NOMO-1 treated with dmso at 0.1 percent for 144 hours (cell line): ENCODE data around the gene RRP1B.
"Not testable (repeated sequence)": the region's sequence is repeated elsewhere in the genome, so short reads cannot be mapped to it uniquely, and the experiment has no call there.

Source experiments
- DNase-seq: peaks from one replicate; lab custom pipeline; 2025; ENCODE audit not compliant: unreplicated experiment; lab: John Stamatoyannopoulos, UW

Gene RRP1B, protein sequence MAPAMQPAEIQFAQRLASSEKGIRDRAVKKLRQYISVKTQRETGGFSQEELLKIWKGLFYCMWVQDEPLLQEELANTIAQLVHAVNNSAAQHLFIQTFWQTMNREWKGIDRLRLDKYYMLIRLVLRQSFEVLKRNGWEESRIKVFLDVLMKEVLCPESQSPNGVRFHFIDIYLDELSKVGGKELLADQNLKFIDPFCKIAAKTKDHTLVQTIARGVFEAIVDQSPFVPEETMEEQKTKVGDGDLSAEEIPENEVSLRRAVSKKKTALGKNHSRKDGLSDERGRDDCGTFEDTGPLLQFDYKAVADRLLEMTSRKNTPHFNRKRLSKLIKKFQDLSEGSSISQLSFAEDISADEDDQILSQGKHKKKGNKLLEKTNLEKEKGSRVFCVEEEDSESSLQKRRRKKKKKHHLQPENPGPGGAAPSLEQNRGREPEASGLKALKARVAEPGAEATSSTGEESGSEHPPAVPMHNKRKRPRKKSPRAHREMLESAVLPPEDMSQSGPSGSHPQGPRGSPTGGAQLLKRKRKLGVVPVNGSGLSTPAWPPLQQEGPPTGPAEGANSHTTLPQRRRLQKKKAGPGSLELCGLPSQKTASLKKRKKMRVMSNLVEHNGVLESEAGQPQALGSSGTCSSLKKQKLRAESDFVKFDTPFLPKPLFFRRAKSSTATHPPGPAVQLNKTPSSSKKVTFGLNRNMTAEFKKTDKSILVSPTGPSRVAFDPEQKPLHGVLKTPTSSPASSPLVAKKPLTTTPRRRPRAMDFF

DNA sequence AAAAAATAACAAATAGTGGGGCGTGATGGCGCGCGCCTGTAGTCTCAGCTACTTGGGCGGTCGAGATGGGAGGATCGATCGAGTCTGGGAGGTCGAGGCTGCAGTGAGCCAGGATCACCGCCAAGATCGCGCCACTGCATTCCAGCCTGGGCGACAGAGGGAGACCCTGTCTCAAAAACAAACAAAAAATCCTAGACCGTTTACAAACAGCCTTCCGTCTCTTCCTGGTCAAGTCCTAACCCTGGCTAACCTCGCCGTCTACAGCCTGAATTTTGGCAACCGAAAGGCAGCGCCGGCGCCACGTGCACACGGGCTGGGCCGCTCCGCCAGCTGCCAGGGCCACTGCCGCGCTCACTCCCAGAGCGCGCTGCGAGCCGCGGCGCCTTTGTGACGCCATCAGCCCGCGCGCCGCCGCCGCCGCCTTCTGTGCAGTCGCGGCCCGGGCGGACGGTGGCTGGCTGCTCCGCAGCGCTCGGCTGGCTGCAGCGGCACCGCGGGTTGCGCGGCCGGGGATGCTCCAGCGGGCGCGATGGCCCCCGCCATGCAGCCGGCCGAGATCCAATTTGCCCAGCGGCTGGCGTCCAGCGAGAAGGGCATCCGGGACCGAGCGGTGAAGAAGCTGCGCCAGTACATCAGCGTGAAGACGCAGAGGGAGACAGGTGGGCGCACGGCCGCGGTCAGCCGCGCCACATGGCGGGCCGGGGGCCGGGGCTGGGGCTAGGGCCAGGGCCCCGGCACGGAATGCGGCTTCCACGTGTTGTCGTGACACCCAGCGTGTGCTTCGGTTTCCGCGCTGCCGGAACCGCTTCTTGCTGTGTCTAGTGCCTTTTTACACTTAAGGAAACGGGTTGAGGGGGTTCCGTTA, at the start of gene RRP1B, which contains the start of gene HSF2BP:
TSS of gene RRP1B (plus strand) at position 425 of the 865 bp plus-strand sequence. CDS start at position 530, 105 bp downstream.
TSS of gene HSF2BP (minus strand) at position 353 of the 865 bp plus-strand sequence. CDS start 1,392 bp downstream, outside the sequence.
- peak; percentile 63 for DNase-seq

DNA sequence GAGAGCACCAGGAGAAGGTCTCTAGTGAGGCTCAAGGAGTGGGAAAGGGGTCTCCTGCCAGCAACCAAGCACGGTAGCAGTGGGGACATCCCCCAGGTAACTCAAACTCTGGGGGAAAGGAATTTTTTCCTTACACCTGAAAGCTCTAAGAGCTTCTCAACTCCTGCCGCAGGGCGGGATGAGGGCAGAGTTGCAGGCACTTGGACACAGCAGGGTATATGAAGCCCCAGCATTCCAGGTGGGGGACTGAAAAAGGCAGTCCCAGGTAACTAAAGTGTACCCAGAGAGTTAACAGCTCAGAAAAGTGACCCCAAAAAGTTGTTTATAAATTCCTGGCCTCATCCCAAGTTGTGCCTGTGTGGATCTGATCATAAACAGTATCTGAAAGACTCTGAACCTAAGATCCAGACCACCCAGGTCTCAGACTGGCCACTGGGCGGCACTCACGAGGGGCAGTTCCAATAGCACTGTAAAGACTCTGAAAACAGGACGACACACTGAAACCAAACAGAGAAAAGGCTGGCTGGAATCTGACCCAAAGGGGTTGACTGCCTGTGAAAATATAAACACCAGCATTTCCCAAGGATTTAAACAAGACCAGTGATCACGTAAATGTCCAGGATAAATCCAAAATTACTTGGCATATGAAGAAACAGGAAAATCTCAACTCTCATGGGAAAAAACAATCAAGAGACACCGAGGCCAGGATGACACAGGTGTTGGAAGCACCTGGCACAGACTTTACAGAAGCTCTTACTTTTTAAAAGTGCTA, 47.6 kb upstream of the RRP1B start:
- DNase-seq, result peak; percentile 20

DNA sequence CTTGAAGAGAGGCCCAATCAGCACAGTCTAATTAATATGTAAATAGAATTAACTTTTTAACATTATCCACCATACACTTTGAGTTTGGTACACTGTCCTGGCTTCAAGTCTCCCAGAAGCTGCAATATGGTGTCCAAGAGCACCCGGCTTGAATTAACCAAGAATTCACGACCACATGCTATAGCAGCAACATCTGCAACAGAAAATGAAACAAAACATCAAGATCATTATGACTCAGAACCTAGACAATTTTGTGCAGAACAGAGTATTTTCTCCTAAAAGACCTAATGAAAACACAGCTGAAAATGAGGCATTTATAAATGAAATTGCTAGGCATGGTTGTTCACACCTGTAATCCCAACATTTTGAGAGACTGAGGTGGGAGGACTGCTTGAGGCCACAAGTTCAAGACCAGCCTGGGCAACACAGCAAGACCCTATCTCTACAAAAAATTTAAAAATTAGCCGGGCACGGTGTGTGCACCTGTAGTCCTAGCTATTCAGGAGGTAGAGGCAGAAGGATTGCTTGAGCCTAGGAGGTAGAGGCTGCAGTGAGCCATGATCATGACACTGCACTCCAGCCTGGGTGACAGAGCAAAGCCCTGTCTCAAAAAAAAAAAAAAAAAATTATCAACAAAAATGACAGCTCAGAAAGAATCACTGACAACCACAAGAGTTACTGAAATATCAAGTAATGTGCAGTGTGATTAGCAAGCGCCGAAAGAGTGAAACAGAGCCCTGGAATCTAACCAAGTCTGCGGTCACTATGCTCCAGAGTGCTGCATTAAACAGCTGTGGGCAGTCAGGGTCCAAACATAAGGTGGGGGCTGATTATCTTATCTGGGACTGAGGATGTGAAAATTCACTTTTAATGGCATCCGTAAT, 45.4 kb upstream of the RRP1B start:
- no peak for DNase-seq

DNA sequence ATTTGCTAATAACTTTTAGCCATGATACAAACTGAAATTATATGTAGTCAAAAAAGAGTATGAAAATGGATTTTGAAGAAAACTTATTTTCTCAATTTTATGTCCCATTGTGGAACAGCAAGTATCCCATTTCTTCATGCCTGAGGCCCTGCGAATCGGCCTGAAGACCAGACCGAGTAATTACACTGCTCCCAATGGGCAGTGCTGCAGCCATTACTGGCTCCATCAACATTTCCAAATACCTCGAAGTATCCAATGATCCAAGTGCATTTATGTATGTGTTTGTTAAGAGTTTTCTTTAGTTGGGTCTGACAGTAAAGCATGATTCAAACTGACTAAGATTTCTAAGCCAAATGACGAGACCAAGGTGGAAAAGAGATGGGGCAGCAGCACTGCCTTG, 44.5 kb upstream of the RRP1B start:
- DNase-seq, result no peak

DNA sequence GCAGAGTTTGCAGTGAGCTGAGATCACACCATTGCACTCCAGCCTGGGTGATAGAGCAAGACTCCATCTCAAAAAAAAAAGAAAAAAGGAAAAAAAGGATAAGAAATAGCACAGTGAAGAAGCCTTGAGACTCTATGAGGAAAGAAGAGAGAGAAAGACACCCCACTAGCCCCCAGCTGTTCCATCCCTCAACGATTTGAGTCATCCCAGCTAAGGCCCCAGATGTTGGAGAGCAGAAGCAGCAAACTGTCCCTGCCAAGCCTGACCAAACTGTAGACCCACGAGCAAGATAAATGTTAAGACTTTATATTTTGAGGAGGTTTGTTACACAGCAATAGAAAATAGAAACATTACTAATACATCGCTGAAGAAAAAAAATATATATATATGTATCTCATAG, 42.5 kb upstream of the RRP1B start:
- DNase-seq, result not testable (repeated sequence)

DNA sequence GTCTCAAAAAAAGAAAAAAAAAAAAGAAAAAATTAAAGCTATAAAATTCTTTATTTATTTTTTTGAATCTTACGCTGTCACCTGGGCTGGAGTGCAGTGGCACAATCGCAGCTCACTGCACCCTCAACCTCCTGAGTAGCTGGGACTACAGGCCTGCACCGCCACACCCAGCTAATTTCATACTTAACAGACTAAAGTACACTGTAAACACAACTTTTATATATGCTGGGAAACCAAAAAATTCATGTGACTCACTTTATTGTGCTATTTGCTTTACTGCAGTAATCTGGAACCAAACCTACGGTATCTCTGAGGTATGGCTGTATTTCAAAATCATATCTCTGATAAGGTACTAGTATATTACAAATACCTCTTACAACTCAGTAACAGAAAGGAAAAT, 40.4 kb upstream of the RRP1B start:
- no peak for DNase-seq

DNA sequence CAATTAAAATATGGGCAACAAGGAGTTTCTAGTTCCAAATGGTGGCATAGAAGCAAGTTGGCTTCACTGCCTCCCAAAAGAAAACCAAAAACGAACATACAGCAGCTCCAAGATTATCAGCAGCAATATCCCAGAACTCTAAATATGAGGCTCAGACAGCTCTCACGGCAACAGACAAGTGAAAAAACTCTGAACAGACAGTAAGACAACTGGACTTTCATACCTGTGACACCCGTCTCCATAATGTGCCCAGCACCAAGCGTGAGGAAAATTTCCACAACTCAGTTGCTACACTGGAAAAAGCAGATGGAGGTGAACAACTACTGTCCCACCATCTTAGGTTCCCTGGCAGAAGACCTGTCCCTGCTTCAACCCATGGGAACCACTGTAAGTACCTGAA, 40.0 kb upstream of the RRP1B start:
- no peak for DNase-seq

DNA sequence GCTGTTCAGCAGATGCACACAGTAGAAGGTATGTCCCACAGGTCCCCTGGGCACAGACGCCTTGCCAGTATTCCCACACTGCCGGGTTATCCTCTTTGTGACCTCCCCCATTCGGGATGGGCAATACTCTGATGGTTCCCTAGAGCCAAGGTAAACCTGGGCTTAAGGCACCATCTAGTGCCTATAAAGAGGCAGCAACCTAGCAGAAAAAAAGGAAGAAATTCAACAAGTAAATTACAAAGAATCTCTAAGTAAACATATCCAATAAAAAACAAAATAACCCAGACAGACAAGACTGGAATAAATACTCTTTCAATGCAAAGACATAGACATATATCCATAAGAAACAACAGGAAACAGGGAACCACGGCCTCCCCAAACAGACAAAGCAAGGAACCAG, 39.5 kb upstream of the RRP1B start:
- no peak for DNase-seq

DNA sequence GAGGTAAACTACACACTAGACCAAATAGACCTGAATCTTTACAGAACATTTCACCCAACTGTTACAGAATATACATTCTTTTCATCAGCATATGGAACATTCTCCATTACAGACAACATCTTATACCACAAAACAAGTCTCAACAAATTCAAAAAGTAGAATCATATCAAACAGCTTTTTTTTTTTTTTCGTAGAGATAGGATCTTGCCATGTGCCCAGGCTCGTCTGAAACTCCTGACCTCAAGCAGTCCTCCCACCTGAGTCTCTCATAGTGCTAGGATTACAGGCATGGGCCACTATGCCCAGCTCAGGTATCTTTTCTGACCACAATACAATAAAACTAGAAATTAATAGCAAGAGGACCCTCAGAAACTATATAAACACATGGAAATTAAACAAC, 36.6 kb upstream of the RRP1B start:
- DNase-seq, result no peak

DNA sequence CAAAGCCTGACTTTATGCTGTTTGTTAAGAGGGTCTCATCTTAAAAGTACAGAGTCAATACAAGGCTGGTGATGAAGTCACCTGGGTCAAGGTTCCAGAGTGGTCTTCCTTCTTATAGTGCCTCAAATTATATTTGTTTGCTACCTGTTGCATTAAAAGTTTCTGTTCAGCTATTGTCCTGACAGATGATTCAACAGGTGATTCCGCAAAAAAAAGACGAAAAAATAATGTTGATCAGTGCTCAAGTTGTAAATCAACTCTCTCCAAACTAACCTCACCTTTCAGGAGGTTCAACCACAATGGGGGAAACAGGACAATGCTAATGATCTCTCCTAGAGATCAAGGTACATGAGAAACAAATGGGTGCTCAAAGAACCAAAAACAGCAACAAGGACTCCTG, 35.8 kb upstream of the RRP1B start:
- DNase-seq, result no peak

DNA sequence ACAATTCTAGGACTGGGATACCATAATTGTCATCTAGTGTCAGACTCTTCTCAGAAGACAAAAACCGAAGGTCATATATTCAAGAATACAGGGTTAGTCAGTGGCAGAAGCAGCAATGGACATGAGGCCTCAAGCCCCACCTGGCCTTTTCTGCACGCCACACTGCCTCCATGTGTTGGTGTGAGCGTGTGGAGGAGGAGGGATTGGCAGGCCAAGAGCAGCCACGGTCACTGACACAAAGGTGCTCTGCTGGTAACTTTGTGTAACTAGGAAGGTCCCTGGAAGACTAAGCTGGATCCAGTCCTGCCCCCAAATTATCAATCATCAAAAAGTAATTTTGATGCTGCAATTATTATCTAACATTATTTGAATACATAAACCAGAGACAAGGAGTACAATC, 35.0 kb upstream of the RRP1B start:
- no peak for DNase-seq

DNA sequence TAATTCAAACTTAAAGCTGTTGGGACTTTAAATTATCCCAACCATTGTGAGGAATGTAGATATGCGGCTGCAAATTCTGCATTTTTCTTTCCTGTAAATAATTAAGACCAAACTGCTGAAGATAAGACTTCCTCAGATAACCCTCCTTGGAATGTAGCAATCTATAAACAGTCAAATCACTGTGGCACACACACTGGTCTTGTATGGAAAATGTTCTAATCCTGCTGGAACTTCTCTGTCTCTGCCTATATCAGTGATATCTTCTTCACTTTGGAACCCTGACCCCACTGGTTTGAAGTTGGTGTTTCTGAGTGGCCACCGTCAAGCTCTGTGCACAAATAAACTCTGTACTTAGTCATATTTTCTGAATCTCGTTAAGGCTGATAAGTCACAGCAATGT, 33.0 kb upstream of the RRP1B start:
- no peak for DNase-seq

DNA sequence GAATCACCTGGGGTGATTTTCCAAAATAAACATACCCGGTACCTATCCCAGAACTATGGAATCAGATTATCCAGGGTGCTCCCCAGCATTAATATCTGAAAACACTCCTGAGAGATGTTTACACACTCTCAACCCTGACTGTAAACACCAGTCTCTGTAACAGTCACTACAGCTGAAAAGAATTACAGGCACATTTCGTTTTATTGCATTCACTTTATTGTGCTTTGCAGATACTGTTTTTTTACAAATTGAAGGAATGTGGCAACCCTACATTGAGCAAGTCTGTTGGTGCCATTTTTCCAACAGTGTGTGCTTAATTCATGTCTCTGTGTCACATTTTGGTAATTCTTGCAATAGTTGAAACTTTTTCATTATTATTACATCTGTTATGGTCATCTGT, 31.8 kb upstream of the RRP1B start:
- no peak for DNase-seq

DNA sequence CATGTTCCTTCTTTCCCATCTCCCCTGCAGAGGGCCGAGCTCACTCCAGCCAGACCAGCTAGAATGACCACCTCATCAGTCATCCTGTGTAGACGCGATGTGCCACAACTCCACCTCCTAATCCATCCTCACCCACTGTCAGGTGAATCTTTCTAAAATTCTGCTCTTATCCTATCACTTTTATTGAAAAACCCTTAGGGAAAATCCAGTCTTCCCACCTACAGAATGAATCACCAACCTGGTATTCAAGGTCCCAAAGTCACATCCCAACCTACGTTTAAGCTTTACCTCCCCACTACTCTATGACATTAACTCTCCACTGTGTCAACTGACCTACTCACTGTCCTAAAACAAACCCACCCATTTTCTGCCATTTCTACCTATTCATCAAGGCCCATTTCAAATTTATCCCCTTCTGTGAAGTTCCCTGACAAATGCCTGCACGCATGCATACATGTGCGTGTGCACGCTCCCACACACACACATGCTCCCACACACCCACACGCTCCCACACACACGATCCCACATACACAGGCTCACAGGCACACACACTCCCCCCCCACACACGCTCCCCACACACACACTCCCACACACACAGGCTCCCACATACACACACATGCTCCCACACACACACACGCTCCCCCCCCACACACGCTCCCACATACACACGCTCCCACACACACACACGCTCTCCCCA, 27.8 kb upstream of the RRP1B start:
- DNase-seq, result no peak

DNA sequence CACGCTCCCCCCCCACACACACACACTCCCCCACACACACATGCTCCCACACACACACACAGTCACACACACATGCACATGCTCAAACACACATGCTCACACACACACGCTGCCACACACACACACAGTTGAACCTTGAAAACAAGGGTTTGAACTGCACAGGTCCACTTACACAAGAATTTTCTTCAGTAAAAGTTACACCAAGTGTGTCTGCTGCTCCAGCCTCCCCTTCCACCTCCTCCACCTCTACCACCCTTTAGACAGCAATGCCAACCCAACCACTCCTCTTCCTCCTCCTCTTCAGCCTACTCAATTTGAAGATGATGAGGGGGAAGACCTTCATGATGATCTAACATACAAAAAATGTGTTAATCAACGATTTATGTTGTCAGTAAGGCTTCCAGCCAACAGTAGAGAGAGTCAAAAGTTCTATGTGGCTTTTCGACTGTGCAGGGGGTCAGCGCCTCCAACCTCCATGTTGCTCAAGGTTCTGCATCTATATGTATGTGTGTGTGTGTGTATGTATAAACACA, 26.9 kb upstream of the RRP1B start:
- DNase-seq, result no peak

DNA sequence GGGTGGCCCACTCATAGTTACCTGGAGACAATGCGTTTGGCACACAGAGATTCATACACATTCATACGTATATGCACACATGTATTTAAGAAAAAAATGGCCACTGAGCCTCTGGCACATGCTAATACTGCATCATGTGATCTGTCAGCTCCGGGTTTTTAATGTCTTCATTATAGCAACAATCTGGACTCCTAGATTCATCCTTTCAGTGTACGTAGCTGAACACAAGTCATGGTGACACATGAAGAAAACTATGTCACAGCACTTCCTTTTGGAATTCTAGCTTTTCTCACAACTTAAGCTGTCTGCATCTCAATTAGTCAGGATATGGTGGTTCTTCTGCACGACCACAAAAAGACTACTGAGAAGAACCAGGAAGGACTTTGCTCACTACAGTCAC, 24.7 kb upstream of the RRP1B start:
- no peak for DNase-seq

DNA sequence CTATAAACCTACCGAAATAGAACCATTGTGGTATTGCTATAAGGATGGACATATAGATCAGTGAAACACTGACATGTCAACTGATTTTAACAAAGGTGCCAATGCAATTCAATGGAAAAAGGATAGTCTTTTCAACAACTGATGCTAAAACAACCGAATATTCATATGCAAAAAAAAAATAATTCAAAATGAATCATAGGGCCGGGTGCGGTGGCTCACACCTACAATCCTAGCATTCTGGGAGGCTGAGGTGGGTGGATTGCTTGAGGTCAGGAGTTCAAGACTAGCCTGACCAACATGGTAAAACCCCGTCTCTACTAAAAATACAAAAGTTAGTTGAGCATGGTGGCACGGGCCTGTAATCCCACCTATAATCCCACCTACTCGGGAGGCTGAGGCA, 23.9 kb upstream of the RRP1B start:
- no peak for DNase-seq

DNA sequence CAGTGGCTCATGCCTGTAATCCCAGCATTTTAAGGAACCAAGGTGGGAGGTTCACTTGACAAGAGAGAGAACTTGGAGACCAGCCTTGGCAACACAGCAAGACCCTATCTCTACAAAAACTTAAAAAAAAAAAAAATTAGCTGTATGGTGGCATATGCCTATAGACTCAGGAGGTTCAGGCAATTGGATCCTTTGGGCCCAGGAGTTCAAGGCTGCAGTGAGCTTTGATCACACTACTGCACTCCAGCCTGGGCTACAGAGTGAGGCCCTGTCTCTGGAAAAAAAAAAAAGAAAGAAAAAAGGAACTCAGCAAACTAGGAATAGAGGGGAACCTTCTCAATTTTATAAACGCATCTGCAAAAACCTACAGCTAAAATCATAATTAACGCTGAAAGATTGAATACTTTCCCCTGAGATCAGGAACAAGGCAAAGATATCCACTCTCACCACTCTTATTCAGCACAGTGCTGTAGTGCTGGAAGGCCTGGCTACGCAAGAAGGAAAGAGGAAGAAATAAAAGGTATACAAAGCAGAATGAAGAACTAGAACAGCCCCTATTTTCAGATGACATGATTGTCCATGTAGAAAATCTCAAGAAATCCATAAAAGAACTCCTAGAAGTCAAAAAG, 21.7 kb upstream of the RRP1B start:
- no peak for DNase-seq
